Measurements from ENCODE around the gene NDRG4.

- TF ChIP-seq POLR2A (IDR thresholded peaks at IDR 0.05), result no peak
- no peak for TF ChIP-seq CTCF (IDR thresholded peaks at IDR 0.05)
Measured at GRCh38 chr16:58535100-58535499, 35.2 kb downstream of the NDRG4 start.

Measured in vagina (tissue), 2 donors.